HG02798 (cell line): Measurements from ENCODE around the gene CFAP46.

Experiments used
- ATAC-seq: cut with Tn5 transposase; IDR thresholded peaks from one replicate; pipeline ENCODE4 v1.9.1; 2021; ENCODE audit warnings: mild to moderate bottlenecking; ENCODE audit not compliant: unreplicated experiment, poor library complexity

The CFAP46 gene

DNA sequence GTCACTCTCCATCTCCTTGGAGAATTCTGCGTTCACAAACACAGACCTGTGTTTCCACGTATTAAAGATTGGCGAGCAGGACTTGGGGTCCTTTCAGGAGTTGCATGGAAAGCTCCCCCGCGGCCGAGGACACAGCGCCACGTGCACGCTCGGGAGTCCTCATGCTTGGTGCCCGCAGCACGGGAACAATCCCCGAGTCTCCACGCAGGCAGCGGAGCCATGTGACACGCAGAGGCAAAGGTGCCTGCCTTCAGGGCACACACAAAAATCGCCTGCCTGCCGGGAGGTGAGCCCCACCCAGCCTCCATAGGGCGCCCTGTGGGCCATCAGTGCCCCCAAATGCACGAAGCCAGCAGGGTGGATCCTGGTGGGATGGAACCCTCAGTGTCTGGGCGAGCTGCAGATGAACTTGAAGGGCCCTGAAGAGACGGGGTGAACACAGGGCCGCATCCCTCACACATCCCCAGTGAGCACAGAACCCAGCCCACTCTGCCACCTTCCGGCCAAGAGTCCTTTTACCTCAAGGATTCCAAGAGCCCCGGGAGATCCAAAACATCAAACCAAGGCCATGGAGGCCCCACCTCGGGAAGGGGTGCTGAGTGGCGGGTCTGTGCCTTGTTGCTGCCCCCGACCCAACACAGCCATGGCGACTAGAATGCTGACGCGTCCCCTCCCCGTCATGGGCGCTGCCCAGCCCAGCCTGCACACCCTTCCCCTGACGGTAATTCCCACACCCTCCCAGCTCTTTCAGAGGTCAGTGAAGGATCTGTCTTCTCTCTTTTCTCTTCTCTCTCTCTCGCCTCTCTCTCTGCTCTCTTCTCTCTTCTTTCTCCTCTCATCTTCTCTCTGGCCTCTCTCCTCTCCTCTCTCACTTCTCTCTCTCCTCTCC is 55.9 kb downstream of the CFAP46 start:
- ATAC-seq = no peak

DNA sequence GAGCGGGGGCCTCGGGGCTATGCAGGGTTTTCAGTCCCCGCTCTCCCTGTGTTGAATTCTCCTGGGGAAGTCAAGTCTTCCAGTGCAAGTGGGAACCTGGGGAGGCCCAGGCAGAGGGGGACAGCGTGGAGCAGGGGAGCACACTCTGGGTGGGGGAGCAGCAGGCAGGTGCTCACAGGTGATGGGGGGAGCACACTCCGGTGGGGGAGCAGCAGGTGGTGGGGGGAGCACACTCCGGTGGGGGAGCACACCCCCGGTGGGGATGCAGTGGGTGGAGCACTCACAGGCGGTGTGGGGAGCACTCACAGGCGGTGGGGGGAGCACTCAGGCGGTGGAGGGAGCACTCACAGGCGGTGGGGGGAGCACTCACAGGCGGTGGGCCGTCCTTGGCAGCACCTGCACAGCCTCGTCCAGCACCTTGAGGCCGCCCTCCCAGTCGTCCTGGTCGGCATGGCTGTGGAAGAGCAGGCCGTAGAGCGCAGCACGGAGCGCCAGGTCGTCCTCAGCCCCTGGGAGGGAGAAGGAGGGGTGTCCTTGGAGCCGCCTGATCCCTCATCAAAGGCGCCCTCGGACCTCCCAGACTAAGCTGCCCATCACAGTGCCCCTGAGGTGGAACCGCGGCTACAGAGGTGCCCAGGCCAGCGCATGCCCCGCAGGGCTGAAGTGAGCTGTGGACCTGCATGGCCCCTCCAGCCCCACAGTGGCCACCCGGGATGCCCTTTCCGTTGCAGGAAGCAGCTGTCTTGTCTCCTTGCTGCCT is 56.7 kb downstream of the CFAP46 start:
- no peak for ATAC-seq

- ATAC-seq = no peak
Observed at GRCh38 chr10:132884691-132885271, 57.6 kb downstream of the CFAP46 start.

DNA sequence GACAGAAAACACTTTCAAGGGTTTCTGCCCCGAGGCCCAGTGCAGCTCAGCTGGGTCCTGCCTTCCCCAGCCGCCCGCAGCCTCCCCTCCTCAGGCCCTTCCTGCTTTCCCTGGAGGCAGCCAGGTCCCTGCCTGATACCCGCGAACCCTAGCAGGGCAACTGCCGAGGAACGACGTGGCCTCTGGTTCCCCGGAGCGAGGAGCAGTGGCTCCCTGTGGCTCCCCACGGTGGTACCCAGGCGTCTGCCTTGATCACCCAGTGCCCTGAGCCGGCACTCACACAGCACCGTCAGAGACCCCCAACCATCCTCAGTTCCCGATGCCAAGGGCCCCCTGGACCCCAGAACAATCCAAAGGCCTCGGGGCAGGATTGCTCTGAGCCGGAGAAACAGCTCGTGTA is 58.3 kb downstream of the CFAP46 start:
- no peak for ATAC-seq

DNA sequence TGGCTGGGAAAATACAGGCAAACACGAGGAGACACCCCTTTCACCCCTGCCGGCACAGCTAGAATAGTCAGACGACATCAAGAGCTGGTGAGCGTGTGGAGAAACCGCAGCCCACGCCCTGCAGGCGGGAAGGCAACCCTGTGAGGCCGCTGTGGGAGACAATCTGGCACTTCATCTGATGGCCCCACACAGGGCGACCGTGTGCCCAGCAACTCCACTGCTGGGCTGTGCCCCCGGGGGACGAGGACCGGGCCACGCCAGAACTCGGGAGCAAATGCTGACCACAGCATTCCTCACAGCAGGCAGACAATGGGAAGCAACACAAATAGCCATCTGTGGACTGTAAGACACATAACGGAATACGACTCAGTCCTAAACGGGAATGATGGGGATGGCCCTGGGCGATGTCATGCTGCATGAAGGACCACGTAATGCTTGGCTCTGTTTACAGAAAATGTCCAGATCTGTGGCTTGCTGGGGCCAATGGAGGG is 58.9 kb downstream of the CFAP46 start:
- ATAC-seq = no peak

GRCh38 chr10:132882069-132882951 is 60.1 kb downstream of the CFAP46 start:
- no peak for ATAC-seq

DNA sequence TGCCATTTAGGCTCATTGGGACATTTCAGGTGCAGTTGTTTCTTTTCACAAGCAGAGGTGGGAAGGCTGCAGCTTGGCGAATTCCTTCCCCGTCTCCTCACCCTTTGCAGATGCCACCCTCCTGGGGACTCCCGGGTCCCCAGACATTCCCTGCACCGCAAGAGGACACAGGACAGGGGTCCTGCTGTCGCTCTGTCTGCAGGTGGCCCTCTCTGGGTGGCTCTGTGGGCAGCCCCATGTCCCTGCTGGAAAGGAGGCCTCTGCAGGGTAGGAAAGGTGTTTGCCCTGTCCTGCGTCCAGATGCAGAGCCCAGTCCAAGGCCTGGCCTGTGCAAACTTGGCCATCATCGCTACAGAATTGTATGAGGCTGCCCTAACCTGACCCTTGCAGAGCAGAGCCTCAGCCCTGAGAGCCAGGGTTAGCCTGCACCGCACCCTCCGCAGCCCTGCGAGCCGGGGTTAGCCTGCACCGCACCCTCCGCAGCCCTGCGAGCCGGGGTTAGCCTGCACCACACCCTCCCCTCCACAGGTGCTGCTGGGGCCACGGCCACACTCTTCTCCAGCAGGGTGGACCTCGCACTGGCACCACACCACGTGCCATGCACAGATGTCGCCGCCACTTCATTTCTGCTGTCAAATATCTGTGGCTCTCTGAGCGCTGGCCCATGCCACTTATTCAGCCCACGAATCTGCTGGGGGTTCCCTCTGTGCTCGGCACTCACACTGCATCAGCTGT is 61.0 kb downstream of the CFAP46 start:
- ATAC-seq = no peak

DNA sequence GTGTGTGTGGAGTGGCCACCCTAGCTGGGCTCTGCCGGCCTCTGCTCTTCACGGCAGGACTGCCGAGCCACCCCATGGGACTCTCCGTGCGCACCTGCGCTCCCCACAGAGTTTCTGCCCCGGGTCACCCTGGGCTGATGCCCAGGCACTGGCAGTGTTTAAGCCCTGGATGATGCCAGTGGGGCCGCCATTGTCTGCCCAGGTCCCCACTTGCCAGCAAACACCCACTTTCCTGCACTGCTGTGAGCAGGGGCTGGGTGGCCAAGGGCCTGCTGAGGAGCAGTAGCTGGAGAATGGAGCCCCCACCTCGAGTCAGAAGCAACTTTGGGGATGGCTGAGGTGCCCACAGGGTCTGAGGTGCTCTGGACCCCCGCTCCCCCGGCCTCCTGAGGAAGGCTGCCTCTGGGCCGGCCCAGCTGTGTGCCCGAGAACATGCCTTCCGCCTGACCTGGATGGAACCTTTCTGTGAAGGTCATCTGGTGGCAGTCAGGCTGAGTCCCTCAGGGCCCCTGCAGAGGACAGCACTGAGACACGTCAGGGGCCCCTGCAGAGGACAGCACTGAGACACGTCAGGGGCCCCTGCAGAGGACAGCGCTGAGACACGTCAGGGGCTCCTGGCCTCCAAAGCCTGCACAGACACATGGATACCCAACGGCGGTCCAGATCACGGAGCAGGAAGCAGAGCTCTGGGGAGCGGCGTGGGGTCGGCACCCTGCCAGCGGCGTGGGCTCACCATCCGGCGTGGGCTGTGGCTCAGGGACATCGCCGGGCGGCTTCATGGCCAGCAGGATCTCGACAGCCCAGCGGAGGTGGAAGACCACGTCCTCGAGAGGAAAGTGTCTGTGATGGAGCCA is 62.0 kb downstream of the CFAP46 start:
- ATAC-seq = no peak

DNA sequence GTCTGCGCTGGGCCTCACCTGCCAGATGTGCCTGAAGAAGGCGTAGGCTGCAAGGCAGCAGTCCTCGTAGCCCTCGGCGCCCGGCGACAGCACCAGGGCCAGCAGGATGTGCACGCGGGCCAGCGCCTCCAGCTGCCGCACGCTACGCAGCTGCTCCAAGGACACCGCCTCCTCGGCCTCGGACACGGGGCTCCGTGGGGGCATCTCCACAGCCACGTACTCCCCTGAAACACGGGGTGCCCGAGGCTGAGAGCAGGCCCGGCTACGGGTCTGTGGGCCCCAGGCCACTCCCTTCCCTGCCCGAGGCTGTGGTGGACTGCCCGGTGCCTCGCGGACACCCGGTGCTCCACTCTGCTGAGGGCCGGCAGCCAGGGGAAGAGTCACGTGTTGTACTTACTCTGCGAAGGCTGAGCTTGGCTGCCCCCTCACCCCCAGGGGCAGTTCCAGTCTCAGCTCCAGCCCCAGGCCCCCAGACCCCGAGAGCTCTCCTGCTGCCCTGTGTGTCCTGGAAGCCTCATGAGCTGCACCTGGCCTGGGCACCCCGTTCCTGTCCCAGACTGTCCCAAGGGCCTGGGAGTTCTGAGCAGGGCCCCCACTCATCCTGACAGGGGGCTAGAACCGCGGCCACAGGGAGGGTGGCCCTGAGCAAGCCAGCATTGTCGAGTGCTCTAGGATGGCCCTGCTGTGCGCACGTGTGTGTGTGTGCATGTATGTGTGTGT is 62.8 kb downstream of the CFAP46 start:
- no peak for ATAC-seq

GRCh38 chr10:132878730-132879407 is 63.5 kb downstream of the CFAP46 start:
- no peak for ATAC-seq

DNA sequence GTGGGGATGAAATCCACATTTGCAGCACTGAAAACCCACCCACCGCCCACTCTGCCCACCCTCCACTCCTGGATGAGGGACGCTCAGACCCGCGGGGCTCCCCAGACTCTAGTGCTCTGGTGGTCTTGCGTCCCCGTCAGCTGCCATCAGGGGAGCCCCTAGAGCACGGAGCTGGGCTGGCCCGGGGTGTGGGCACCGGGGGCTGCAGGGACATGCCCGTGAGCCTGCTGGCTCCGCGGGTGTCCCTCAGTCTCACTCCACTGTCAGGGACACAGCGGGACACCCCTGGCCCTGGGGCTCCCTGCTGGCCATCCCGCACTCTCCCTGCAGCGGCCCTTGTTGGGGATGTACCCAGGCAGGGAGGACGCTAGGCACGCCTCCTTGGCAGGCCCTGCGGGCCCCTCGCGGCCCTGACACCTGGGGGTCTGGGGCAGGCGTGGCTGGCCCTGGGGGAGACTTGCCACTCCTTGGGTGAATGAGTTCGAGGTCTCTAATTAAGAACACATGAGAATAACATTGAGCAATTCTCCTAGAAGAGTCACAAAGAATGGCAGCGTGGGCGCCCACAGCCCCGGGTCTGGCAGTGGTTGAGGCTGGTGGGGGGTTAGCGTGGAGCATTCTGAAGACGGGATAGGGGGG is 64.2 kb downstream of the CFAP46 start:
- no peak for ATAC-seq

DNA sequence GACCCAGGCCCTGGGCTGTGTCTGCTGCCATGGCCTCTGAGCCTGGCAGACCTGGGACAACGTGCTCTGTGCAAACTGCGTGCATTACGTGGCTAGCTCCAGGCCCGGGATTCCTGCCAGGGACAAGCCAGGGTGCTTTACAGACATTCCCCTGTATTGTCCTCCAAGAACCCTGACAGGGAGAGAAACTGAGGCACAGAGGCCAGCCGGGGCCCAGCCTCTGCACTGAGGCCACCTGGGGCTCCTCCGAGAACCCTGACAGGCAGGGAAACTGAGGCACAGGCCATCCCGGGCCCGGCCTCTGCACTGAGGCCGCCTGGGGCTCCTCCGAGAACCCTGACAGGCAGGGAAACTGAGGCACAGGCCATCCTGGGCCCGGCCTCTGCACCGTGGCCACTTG is 64.9 kb downstream of the CFAP46 start:
- ATAC-seq = no peak

DNA sequence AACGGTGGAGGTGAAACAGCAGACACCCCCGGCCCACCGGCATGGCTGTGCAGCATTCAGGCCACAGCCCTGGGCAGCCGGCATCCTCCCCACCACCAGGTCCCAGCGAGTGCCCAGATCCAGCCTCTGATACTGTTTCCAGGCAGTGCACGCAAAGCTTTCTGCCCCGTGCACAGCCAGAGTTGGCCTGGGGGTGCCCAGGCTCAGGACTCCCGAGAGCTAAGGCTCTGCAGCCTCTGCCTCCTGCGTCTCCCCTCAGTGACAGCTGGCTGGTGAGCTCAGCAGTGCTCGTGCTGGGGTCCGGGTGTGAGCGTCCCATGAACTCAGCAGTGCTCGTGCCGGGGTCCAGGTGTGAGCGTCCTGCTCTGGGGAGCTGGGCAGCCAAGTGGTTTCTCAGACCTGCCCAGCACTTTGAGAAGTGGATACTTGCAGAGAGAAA is 65.4 kb downstream of the CFAP46 start:
- no peak for ATAC-seq

DNA sequence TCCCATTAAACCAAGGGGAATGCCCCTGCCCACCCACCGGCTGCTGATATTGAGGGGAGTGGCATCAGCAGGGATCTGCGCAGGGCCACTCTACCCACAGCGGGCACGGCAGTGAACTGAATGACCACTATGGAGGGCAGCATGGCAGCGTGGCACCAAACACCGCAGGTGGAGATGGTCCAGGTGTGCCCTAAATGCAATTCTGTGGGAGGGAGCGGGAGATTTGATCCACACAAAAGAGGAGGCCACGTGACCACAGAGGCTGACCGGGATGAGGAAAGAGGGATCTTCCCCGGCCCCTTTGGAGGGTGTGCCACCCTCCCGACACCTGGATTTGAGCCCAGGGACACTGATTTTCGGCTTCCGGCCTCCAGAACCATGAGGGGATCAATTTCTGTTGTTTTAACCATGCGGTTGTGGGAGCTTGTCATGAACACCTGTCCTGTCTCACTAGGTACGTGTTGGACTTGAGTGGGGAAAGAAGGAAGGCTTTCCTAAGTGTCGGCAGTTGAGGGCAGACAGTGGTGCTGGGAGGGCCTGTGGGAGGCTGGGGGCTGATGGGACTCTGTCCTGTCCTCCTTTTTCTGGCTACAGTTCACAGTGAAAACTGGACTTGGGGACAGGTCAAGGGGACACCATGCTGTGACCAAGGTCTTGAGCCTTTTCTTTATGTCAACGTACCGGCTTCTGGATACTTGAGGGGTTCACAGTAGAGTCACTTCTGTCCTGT is 66.1 kb downstream of the CFAP46 start:
- no peak for ATAC-seq

GRCh38 chr10:132875435-132875834 is 66.9 kb downstream of the CFAP46 start:
- ATAC-seq = no peak

GRCh38 chr10:132873395-132873794 is 69.0 kb downstream of the CFAP46 start:
- no peak for ATAC-seq
